Glomerular visceral epithelial cell (primary cell): ENCODE results near the gene NEK9.
"Not testable (repeated sequence)": the region's sequence is repeated elsewhere in the genome, so short reads cannot be mapped to it uniquely, and the experiment has no call there.

Experiments
- DNase-seq: peaks from one replicate; pipeline ENCODE4 v3.0.0-alpha.2; 2016; ENCODE audit errors: extremely low spot score

Gene NEK9

GRCh38 chr14:75126679-75127473 is at the start of gene NEK9:
Gene NEK9 (minus strand): TSS chr14:75127048. CDS start chr14:75126921, 127 bp downstream.
- peak; percentile 84 for DNase-seq

- peak; percentile 88 for DNase-seq
Observed at GRCh38 chr14:75176142-75176820, 49.4 kb upstream of the NEK9 start, which contains the start of gene TMED10. Gene TMED10 (minus strand): TSS chr14:75176612. CDS start chr14:75176579, 33 bp downstream.

DNA sequence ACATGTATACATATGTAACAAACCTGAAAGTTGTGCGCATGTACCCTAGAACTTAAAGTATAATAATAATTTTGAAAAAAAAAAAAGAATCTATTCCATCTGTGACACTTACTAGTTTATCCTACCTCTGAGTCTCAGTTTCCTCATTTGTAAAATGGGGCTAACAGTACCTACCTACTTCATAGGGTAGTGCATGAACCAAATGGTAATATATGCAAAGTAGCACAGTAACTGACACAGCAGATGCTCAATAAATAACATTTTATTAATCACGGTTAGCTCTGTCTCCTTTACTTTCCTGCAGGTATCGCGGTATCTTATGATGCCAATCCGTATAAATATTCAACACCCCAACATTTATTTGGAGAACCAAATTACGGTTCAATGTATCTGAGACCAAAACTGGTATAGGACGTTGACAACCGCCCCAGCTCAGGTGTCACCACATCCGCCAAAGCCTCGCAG is 48.9 kb upstream of the NEK9 start:
- no peak for DNase-seq

GRCh38 chr14:75174066-75174465 is 47.2 kb upstream of the NEK9 start:
- DNase-seq, result no peak

DNA sequence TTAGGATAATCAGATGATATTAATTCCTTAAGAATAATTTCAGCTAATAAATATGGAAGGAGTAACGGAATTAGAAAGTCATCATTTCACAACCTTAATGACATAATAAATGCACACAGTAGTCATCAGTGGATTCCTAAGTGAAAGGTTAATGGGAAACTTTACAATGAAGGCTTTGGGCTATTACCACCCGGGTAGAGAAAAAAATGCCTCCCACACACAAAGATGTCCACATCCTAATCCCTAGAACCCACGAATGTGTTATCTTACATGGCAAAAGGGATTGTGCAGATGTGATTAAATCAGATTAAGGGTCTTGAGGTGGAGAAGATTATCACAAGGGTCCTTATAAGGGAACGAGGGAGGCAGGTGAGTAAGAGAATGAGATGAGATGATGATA is 43.9 kb upstream of the NEK9 start:
- DNase-seq, result no peak

DNA sequence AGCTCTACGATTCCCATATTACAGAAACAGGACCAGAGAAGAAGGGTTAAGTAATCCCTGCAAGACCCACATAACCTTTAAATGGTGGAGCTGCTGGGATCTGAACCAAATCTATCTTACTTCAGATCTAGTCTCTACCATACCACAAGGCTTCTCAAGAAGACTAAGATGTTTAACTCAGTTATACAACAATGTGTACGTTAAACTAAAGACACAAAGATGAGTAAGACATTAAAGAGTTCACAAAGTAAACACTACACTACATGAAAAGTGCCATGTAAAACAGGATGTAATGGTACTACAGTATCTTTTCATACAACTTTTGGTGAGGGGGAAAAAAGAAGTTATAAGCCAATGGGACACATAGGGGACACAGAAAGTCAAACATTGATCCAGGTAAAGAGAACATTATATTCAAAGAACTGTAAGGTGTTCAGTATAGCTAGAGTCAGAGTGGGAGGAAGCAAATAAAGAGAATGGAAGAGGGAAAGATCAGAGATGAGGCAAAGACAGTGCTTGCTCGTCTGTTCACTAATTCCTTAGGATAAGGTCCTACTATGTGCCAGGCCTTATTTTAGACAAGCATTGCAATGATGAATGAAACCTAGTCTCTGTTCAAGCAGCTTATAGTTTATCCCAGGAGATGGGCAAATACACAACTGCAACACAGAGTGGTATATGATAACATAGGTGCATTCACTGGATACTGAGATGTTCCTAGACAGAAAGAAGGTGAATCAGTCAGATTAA is 41.9 kb upstream of the NEK9 start:
- DNase-seq, result no peak

- no peak for DNase-seq
Observed at GRCh38 chr14:75167325-75167724, 40.5 kb upstream of the NEK9 start.

GRCh38 chr14:75165586-75166391 is 38.9 kb upstream of the NEK9 start:
- no peak for DNase-seq

DNA sequence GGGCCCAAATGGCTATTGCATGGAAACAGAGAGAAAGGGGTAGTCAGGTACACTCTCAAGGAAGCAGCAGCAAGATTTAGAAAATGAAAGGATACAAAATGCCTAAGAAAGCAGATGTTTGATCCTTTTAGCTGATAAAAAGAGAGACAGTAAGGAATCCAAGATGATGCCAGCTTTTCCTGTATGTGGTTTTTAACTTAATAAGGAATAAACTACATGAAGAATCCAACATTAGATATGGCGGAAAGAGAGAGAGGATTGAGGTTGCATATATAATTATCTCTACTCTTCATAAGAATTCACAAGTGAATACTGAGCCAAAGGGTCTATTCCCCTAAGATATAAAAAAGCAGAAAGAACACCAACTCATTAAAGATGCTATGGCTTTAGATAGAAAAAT is 38.0 kb upstream of the NEK9 start:
- no peak for DNase-seq

- DNase-seq, result no peak
Observed at GRCh38 chr14:75163677-75164076, 36.8 kb upstream of the NEK9 start.

GRCh38 chr14:75162631-75163030 is 35.8 kb upstream of the NEK9 start:
- no peak for DNase-seq

- DNase-seq, result no peak
Observed at GRCh38 chr14:75158843-75159614, 32.2 kb upstream of the NEK9 start.

DNA sequence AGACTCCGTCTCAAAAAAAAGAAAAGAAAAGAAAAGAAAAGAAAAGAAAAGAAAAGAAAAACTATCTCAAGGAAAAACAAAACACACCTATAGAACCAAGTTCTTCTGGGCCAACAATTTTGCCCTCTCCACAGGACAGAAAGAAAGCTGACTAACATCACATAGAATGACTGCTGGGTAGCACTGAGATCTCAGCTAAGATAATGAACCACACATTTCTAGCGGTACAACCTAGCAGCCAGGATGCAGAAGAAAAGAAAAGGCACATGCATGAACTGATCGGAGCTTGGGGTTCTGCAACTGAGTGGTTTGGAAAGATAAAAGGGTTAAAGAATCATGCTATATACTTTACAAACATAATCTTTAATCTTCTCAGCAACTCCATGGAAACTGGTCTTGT is 30.1 kb upstream of the NEK9 start:
- DNase-seq, result no peak

DNA sequence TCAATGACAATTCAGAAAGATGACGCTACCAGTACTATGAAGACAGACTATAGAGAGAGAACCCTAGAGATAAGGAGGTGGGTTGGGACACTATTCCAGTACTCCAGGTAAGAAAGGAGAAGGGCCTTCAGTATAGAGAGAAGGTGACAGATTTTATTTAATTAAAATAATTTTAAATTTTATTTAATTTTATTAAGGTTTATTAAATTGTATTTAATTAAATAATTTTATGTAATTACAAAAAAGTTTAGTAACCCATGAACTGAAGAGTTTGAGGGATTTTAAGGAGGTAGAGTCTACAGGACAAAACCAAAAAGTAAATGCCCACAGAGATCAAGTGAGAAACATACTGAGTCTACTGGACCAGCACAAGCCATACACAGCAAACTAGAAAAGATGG is 29.3 kb upstream of the NEK9 start:
- DNase-seq, result no peak

- no peak for DNase-seq
Observed at GRCh38 chr14:75155169-75155568, 28.3 kb upstream of the NEK9 start.

GRCh38 chr14:75153295-75153694 is 26.4 kb upstream of the NEK9 start:
- DNase-seq, result no peak

DNA sequence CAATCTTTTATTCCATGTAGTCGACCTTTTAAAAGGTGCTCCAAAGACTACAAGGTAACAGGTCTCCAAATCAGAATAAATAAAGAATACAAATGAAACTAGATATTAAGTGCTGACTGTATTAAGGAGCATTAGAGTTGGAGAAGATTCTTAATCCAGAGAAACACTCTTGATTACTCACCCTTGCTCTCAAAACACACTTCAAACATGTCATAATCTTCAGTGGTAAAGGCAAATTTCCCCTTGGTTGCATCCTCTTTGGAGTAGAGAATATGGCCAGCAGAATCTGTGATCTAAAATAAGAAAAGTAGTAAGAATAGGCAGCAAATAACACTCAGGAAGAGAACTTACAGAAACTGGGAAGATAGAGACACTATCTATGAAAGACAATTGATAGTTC is 25.0 kb upstream of the NEK9 start:
- no peak for DNase-seq

- DNase-seq, result not testable (repeated sequence)
Observed at GRCh38 chr14:75150637-75151036, 23.8 kb upstream of the NEK9 start.

DNA sequence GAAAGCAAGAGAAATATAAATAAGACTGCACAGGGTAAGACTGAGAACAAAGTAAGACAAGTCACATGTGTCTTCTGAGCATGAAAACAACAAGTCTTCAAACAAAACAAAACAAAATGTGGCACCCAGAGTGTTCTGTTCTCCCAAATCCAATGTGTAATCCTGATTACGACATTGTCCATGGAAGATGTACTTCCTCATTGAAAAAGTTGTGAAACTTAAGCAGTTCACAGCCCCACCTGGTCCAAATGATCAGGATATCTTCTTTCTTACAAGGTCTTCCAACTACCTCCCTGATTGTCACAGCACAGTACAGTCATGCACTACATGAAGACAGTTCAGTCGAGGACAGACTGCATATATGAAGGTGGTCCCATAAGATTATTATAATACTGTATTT is 23.3 kb upstream of the NEK9 start:
- no peak for DNase-seq

- DNase-seq, result no peak
Observed at GRCh38 chr14:75147423-75148071, 20.7 kb upstream of the NEK9 start.
